Activated naive CD4-positive, alpha-beta T cell treated with anti-CD3 and anti-CD28 coated beads for 36 hours (primary cell): ENCODE measurements around the gene MYH3. TPM values are rescaled to one million over a fixed set of nuclear protein-coding genes. Genes with fewer than 3 reads are reported as not detected.
A peak's percentile ranks its signal among the peaks of the same experiment; 100 is the strongest.

Experiments used
- CTCF ChIA-PET: fragments of 350-600 bp; sonication (Branson Sonifier 250); formaldehyde crosslinking; loops from one replicate; lab custom pipeline; 2021; ENCODE audit warnings: antibody characterized with exemption; lab: Charles Lee
- DNase-seq: peaks from one replicate; pipeline ENCODE4 v3.0.0-alpha.2; 2020
- H3K27ac Mint-ChIP-seq: one replicate; pipeline ENCODE4 v1.8.0; 2021; ENCODE audit warnings: mild to moderate bottlenecking, mixed read lengths
- H3K27me3 Mint-ChIP-seq: one replicate; pipeline ENCODE4 v1.8.0; 2021; ENCODE audit warnings: low read depth, mixed read lengths
- H3K36me3 Mint-ChIP-seq: one replicate; pipeline ENCODE4 v1.8.0; 2021; ENCODE audit warnings: low read depth, mixed read lengths
- H3K4me1 Mint-ChIP-seq: one replicate; pipeline ENCODE4 v1.8.0; 2021; ENCODE audit warnings: low read depth, mixed read lengths
- H3K4me3 Mint-ChIP-seq: one replicate; pipeline ENCODE4 v1.8.0; 2021; ENCODE audit warnings: mild to moderate bottlenecking, moderate library complexity, mixed read lengths
- H3K9me3 Mint-ChIP-seq: one replicate; pipeline ENCODE4 v1.8.0; 2021; ENCODE audit warnings: mixed read lengths
- intact Hi-C: fragments of 100-400 bp; cut with micrococcal nuclease; formaldehyde crosslinking; loops from one replicate; pipeline ENCODE4 v1.15.1; 2023
- total RNA-seq, 2 experiments: library from RNA; stranded (reverse); gene quantifications; one replicate each; pipeline ENCODE4 v1.2.3, GENCODE V29; 2021

MYH3 gene
- total RNA-seq, 2 experiments from 2014 or later: 1.8 to 3.1 TPM

- H3K9me3 Mint-ChIP-seq: no peaks in the 10 kb centered on the region
- intact Hi-C loops: no loop called here
- H3K36me3 Mint-ChIP-seq: peaks cover 3% of the 10 kb centered on the region
- DNase-seq: no peak
- H3K4me1 Mint-ChIP-seq: no peaks in the 10 kb centered on the region
- no peak overlapping the region for H3K4me3 Mint-ChIP-seq
- no peak overlapping the region for H3K27ac Mint-ChIP-seq
- peaks cover 2% of the 10 kb centered on the region for H3K27me3 Mint-ChIP-seq
- CTCF ChIA-PET: interaction anchor here (1.4 kb wide), 1 partner anchor 12 kb away, joined by 4 read pairs; no protein-coding TSS in a partner anchor
These were observed 33.3 kb downstream of the MYH3 start for GRCh38 chr17:10623737-10624338.

- Mint-ChIP-seq H3K9me3 (no peaks in the 10 kb centered on the region), H3K4me1 (no peaks in the 10 kb centered on the region), H3K36me3 (no peaks in the 10 kb centered on the region), H3K4me3 (no peak overlapping the region), H3K27me3 (peaks cover 2% of the 10 kb centered on the region), H3K27ac (no peak overlapping the region)
- intact Hi-C loops: no loop called here
- no peak for DNase-seq
- CTCF ChIA-PET: interaction anchor here (1.4 to 1.6 kb wide), 2 partner anchors 11 to 294 kb away, joined by 4 to 6 read pairs; no protein-coding TSS in a partner anchor
These were observed 34.3 kb downstream of the MYH3 start for GRCh38 chr17:10622617-10623485.

GRCh38 chr17:10621397-10621796 lies 35.7 kb downstream of the MYH3 start:
- no peaks in the 10 kb centered on the region for H3K9me3 Mint-ChIP-seq
- CTCF ChIA-PET: interaction anchor here (1.6 to 7.5 kb wide), 3 partner anchors 10 to 292 kb away, joined by 5 to 98 read pairs (median 6); no protein-coding TSS in a partner anchor
- no peak overlapping the region for H3K4me3 Mint-ChIP-seq
- DNase-seq: no peak
- H3K27me3 Mint-ChIP-seq: peaks cover 2% of the 10 kb centered on the region
- H3K36me3 Mint-ChIP-seq: no peaks in the 10 kb centered on the region
- no peak overlapping the region for H3K27ac Mint-ChIP-seq
- no peaks in the 10 kb centered on the region for H3K4me1 Mint-ChIP-seq
- intact Hi-C loops: no loop called here

GRCh38 chr17:10620823-10621222 lies 36.3 kb downstream of the MYH3 start:
- Mint-ChIP-seq H3K9me3 (no peaks in the 10 kb centered on the region), H3K27me3 (peaks cover 2% of the 10 kb centered on the region), H3K4me1 (no peaks in the 10 kb centered on the region), H3K36me3 (no peaks in the 10 kb centered on the region), H3K27ac (no peak overlapping the region), H3K4me3 (no peak overlapping the region)
- no peak for DNase-seq
- intact Hi-C loops: no loop called here
- CTCF ChIA-PET: interaction anchor here (1.6 to 7.5 kb wide), 2 partner anchors 10 kb away, joined by 5 to 98 read pairs; no protein-coding TSS in a partner anchor

- Mint-ChIP-seq H3K36me3 (no peaks in the 10 kb centered on the region), H3K27ac (no peak overlapping the region), H3K27me3 (peaks cover 4% of the 10 kb centered on the region), H3K4me3 (no peak overlapping the region), H3K4me1 (no peaks in the 10 kb centered on the region), H3K9me3 (no peaks in the 10 kb centered on the region)
- intact Hi-C loops: loop anchor here (1.0 to 10.0 kb wide), 3 partner anchors 291 to 893 kb away; no protein-coding TSS in a partner anchor
- CTCF ChIA-PET: interaction anchor here (0.6 to 7.5 kb wide), 17 partner anchors 10 to 699 kb away, joined by 3 to 98 read pairs (median 6); no protein-coding TSS in a partner anchor
- DNase-seq: peak; percentile 73
These were observed 38.9 kb downstream of the MYH3 start for GRCh38 chr17:10618202-10618635.

- no peak for DNase-seq
- H3K27me3 Mint-ChIP-seq: peaks cover 5% of the 10 kb centered on the region
- intact Hi-C loops: loop anchor here (10.0 kb wide), 1 partner anchor 892 kb away; no protein-coding TSS in a partner anchor
- H3K27ac Mint-ChIP-seq: no peak overlapping the region
- H3K9me3 Mint-ChIP-seq: no peaks in the 10 kb centered on the region
- H3K36me3 Mint-ChIP-seq: no peaks in the 10 kb centered on the region
- no peaks in the 10 kb centered on the region for H3K4me1 Mint-ChIP-seq
- no peak overlapping the region for H3K4me3 Mint-ChIP-seq
- CTCF ChIA-PET: interaction anchor here (0.5 to 7.5 kb wide), 25 partner anchors 9 to 1555 kb away, joined by 3 to 98 read pairs (median 5); no protein-coding TSS in a partner anchor
These were observed 40.0 kb downstream of the MYH3 start for GRCh38 chr17:10617120-10617505.

GRCh38 chr17:10616502-10617119 lies 40.5 kb downstream of the MYH3 start:
- H3K4me1 Mint-ChIP-seq: no peaks in the 10 kb centered on the region
- H3K4me3 Mint-ChIP-seq: no peak overlapping the region
- intact Hi-C loops: loop anchor here (10.0 kb wide), 1 partner anchor 892 kb away; no protein-coding TSS in a partner anchor
- H3K9me3 Mint-ChIP-seq: no peaks in the 10 kb centered on the region
- CTCF ChIA-PET: interaction anchor here (0.6 to 7.5 kb wide), 25 partner anchors 8 to 691 kb away, joined by 3 to 98 read pairs (median 5); no protein-coding TSS in a partner anchor
- no peaks in the 10 kb centered on the region for H3K36me3 Mint-ChIP-seq
- H3K27me3 Mint-ChIP-seq: peaks cover 4% of the 10 kb centered on the region
- peak; percentile 82 for DNase-seq
- no peak overlapping the region for H3K27ac Mint-ChIP-seq

- H3K36me3 Mint-ChIP-seq: no peaks in the 10 kb centered on the region
- intact Hi-C loops: loop anchor here (1.0 to 10.0 kb wide), 2 partner anchors 690 to 890 kb away; no protein-coding TSS in a partner anchor
- peak; percentile 44 for DNase-seq
- H3K4me3 Mint-ChIP-seq: no peak overlapping the region
- CTCF ChIA-PET: interaction anchor here (0.6 to 7.5 kb wide), 13 partner anchors 14 to 693 kb away, joined by 3 to 98 read pairs (median 3); no protein-coding TSS in a partner anchor
- H3K4me1 Mint-ChIP-seq: no peaks in the 10 kb centered on the region
- peaks cover 3% of the 10 kb centered on the region for H3K27me3 Mint-ChIP-seq
- H3K9me3 Mint-ChIP-seq: no peaks in the 10 kb centered on the region
- no peak overlapping the region for H3K27ac Mint-ChIP-seq
These were observed 42.5 kb downstream of the MYH3 start for GRCh38 chr17:10614536-10615155.

GRCh38 chr17:10613775-10614513 lies 43.2 kb downstream of the MYH3 start:
- Mint-ChIP-seq H3K4me3 (no peak overlapping the region), H3K27ac (no peak overlapping the region), H3K27me3 (peaks cover 6% of the 10 kb centered on the region), H3K4me1 (no peaks in the 10 kb centered on the region), H3K9me3 (no peaks in the 10 kb centered on the region), H3K36me3 (no peaks in the 10 kb centered on the region)
- intact Hi-C loops: loop anchor here (1.0 to 10.0 kb wide), 2 partner anchors 690 to 889 kb away; no protein-coding TSS in a partner anchor
- CTCF ChIA-PET: interaction anchor here (0.7 to 7.5 kb wide), 10 partner anchors 13 to 689 kb away, joined by 3 to 98 read pairs (median 4); no protein-coding TSS in a partner anchor
- DNase-seq: no peak

- no peak for DNase-seq
- no peaks in the 10 kb centered on the region for H3K4me1 Mint-ChIP-seq
- H3K4me3 Mint-ChIP-seq: no peak overlapping the region
- intact Hi-C loops: loop anchor here (10.0 kb wide), 1 partner anchor 888 kb away; no protein-coding TSS in a partner anchor
- CTCF ChIA-PET: interaction anchor here (0.7 to 2.1 kb wide), 2 partner anchors 287 to 532 kb away, joined by 3 to 14 read pairs; no protein-coding TSS in a partner anchor
- H3K27me3 Mint-ChIP-seq: peaks cover 6% of the 10 kb centered on the region
- no peaks in the 10 kb centered on the region for H3K36me3 Mint-ChIP-seq
- no peak overlapping the region for H3K27ac Mint-ChIP-seq
- no peaks in the 10 kb centered on the region for H3K9me3 Mint-ChIP-seq
These were observed 44.0 kb downstream of the MYH3 start for GRCh38 chr17:10612957-10613744.
